Right forelimb (tissue), 1 donor: ENCODE measurements around the gene DDA1.
A peak's percentile ranks its signal among the peaks of the same experiment; 100 is the strongest.
"Not testable (repeated sequence)": the region's sequence is repeated elsewhere in the genome, so short reads cannot be mapped to it uniquely, and the experiment has no call there.

Source experiments
- DNase-seq: peaks from one replicate; pipeline ENCODE4 v3.0.0-alpha.2; 2018

Gene DDA1

DNA sequence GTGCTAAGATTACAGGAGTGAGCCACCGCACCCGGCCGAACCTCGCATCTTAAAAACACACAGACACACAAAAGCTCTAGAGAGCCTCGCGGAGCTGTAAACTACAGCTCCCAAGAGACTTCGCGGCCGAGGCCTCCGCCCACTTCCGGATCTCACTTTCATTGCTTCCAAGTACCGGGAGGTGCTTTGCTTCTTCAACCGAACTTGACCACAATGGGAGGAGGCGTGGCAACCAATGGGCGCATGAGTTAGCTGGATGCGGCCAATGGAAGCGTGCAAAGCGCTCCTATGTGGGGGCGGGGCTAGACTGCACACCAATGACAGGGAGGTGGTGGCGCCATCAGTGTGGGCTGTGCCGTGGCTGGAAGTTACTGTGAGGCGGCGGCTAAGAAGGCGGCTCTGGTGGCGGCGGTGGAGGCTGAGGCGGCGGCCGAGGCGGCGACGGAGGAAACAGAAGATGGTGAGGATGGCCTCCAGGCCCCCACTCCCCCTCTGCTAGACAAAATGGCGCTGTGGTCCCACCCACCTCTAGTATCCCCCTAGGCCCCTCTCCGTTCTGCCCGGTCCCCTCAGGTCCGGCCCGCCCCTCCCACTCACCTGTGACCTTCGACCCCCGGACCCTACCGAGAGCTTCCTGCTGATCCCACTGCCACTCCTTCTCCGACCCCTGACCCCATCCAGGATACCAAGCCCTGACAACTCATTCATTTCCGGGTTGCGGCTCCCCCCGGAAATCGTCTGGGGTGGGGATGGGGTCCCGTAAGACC lies at the start of gene DDA1:
Gene DDA1 (plus strand): TSS at position 366 of the 767 bp plus-strand sequence. CDS start 92 bp downstream, at position 458.
- peak; percentile 98 for DNase-seq

DNA sequence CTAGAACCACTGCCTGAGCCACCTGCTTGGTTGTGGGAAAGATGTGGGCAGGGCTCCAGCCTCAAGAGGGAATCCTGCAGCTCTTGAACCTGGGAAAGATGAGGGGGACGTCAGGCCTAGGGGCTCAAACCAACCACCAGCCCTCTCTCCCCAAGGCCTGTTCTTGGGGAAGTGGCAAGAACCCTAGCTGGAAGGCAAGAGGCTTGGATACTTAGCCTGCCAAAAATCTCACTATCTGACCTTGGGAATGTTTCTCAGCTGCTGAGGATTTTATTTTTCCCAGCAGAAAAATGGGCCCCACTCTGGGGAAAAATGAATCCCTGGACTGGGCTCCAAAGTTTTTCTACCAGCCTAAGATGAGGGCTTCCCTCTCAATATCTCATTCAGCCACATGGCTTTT lies 49.4 kb upstream of the DDA1 start:
- no peak for DNase-seq

DNA sequence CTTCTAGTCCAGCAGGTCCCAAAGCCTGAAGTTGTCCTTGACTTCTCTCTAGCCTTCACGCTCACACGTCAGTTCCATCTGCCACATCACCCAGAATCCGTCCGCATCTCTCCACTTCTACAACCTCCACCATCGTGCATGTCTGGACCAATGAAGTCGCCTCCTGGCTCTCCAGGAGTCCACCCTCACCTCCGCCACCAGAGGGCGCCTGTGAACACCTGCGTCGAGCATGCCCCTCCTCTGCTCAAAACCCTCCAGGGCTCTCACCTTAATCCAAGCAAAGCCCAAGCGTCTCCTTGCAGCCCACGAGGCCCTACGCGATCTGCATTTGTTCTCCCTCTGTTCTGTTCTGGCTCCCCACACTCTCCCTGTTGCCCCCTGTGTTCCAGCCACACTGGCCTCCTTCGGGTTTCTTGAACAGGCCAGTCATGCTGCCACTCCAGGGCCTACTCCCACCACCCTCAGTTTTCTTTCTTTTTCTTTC lies 48.5 kb upstream of the DDA1 start:
- peak; percentile 71 for DNase-seq

DNA sequence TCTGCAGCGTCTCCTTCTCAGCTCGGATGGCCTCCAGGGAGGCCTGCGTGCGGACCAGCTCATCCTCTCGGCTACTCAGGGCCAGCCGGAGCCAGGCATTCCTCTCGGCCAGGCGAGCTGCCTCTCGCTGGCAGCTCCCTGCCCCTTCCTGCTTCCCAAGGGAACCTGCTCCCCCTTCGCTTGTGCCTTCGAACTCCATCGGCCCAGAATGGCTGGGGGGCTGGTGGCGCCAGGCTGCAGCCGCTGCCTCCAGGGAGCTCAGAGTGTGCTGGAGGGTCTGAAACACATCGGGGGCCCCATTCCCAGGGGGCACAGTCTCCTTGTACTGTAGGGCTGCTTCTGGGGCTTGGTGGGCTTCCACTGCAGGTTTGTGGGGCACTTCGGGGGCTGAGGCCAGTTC lies 46.8 kb upstream of the DDA1 start:
- DNase-seq, result no peak

DNA sequence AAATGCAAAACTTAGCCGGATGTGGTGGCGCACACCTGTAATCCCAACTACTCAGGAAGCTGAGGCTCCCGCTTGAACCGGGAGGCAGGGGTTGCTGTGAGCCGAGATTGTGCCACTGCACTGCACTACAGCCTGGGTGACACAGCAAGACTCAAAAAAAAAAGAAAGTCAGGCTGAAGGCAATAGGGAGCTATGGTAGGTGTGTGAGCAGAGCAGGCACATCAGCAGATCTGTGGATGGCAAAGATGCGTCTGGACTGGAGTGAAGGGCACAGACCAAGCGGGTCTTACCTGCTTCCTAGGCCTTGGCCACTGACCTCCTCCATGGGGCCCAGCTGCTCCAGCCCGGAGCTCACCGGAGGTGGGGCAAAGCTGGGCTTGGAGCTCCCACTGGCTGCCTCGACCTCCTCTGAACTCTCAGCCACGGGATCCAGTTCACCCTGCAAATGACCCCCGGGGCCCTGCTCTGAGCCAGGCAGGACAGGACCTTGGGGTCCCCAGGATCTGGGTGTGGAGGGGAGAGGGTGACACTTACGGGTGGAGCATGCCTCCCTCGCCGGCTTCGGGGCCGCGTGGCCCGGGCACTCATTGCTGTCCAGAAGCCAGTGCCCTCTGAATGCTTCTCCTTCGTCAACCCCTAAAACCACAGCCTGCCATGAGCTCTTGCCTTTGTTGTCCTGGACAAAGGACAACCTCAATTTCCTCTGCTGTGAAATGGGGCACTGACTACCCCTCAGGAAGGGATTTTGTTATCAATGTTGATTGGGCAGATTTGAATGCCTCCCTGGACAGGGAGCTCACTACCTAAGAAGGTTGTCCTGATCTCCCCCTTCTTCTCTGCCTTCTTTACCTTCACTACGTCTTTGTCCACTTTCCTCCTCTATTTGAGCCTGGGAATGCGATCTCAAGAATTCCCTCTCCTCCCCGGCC lies 45.4 kb upstream of the DDA1 start:
- DNase-seq, result no peak

DNA sequence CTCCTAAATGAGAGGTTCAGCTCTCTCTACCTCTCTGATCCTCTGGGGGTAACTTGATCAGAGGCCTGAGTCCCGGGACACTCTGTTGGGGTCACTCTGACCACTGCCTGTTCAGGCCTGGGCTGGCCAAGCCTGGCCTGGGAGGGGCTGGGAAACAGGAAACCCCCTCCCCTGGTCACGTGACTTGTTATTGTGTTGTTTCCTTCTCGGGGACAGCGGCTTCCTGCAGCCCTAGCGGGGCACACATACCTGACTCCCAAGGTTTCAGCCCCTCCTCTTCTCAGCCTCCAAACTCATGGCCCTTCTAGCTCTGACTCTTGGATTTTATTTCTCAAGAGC lies 44.8 kb upstream of the DDA1 start, which contains the start of gene USHBP1:
Gene USHBP1 (minus strand): TSS at position 105 of the 339 bp plus-strand sequence. CDS start 446 bp downstream, outside the sequence.
- no peak for DNase-seq

DNA sequence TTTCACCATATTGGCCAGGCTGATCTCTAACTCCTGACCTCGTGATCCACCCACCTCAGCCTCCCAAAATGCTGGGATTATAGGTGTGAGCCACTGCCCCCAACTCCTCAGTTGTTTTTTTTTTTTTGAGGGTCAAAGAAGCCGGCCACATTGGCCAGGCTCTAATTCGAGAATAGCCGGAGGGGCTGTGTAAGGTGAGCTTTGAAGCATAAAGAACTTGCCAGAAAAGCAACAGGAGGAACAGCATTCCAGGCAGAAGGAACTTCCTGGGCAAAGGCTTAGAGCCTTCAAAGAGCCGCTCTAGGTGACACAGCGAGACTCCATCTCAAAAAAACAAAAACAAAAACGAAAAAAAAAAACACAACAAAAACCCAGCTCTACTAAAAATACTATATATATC lies 43.3 kb upstream of the DDA1 start:
- DNase-seq, result no peak

DNA sequence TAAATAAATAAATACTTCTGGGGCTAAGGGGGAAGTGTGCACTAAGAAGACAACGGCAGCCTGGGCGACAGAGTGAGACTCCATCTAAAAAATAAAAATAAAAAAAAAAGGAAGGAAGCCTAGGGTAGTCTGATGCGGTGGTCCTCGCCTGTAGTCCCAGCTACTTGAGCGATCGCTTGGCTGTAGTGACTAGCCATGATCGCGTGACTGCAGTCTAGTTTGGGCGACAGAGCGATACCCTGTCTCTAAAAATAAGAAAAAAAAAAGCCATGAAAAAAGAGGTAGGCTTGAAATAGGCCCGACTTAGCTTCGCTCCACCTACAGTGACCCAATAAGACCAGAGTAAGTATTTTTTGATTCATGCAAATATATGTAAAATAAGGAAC lies 42.8 kb upstream of the DDA1 start:
- no peak for DNase-seq

DNA sequence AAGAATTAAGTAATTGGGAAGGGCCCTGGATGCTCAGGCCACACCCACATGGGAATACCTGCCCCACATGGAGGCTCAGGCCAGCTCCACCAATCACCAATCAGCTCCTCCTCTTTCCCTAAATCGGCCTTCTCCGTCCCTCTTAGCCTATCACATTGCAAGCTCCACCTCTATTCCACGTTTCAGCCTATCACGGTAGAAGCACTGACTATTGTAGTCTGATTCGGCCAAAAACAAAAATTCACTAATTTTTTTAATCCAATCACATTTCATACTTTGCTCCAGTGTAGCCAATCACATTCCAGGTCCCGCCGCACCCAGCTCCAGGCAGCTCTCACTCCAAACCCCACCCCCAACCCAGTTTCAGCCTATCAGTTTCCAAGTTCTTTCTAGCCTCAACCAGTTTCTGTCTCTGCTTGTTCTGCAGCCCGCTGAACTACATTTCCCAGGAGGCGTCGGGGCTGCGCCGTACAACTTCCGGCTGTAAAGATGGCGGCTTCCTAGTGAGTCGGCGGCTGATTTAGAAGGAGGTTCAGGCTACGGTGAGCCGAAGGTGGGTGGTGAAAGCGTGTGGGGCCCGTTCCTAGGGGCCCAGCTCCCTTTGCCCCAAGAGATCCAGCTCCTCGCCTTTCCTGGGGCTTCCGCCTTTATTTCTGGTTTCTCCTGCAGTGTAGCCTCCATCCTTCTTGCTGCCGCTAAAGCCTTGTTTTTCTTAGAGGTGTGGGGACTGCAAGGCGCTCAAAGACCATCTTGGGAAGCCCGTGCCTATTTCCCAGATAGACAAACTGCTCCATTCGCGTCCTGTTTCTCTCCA lies 42.2 kb upstream of the DDA1 start, which contains the start of gene BABAM1:
Gene BABAM1 (plus strand): TSS at position 469 of the 814 bp plus-strand sequence. CDS start 1,364 bp downstream, outside the sequence.
- DNase-seq, result peak; percentile 97

DNA sequence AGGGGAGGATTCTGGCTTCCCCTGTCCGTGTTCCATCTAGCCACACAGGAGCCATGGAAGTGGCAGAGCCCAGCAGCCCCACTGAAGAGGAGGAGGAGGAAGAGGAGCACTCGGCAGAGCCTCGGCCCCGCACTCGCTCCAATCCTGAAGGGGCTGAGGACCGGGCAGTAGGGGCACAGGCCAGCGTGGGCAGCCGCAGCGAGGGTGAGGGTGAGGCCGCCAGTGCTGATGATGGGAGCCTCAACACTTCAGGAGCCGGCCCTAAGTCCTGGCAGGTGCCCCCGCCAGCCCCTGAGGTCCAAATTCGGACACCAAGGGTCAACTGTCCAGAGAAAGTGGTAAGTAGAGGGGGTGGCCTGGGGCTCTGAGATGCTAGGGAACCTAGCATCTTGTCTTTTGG lies 40.6 kb upstream of the DDA1 start:
- DNase-seq, result no peak

DNA sequence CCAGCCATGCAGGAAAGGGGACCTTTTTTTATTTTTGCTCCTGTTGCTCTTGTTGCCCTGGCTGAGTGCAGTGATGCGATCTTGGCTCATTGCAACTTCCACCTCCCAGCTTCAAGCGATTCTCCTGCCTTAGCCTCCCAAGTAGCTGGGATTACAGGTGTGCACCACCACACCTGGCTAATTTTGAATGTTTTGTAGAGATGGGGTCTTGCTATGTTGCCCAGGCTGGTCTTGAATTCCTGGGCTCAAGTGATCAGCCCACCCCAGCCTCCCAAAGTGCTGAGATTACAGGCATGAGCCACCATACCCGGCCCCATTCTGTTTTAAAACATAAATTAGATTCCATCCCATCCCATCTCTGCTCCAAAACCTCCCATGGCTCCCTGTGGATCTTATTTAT lies 34.5 kb upstream of the DDA1 start:
- DNase-seq, result not testable (repeated sequence)

DNA sequence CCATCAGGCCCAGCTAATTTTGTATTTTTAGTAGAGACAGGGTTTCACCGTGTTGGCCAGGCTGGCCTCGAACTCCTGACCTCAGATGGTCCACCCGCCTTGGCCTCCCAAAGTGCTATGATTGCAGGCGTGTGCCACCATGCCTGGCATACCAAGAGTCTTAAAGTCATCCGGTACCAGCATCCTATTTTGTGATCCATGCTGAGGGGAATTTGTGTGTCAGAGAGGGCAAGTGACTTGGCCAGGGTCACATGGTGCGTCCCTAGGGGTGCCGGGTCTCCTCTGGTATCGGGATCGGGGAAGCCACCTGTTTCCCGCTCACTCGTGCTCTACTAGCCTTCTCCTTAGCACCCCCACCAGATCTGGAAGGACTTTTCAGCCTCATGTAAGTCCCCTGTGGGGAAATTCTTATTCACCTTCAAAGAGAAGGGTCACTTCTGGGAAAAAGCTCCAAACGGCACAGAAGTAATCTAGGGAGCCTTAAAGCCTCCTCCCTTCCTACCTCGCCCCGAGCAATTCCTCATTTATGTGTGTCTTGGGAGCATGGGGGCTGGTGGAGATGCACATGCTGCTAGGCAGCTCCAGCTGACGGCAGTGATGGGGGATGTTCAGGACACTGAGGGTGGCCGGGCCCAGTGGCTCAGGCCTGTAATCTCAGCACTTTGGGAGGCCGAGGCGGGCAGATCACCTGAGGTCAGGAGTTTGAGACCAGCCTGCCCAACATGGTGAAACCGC lies 33.8 kb upstream of the DDA1 start:
- DNase-seq, result no peak

DNA sequence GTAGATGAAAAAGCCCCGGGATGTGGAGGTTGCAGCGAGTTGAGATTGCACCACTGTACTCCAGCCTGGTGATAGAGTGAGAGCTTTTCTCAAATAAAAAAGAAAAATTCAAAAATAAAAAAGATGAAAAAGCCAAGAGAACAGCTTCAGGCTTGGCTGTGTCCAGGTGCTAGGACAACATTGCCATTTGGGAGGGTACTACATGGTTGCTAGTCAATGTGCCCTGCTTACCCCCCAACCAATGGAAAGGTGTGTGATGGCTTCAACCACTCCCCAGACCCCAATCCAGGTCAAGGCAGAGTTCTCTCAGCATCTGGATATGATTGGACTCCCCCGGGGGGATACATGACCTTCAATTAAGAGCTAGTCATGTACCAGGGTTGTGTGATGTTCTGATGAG lies 29.9 kb upstream of the DDA1 start:
- DNase-seq, result no peak

DNA sequence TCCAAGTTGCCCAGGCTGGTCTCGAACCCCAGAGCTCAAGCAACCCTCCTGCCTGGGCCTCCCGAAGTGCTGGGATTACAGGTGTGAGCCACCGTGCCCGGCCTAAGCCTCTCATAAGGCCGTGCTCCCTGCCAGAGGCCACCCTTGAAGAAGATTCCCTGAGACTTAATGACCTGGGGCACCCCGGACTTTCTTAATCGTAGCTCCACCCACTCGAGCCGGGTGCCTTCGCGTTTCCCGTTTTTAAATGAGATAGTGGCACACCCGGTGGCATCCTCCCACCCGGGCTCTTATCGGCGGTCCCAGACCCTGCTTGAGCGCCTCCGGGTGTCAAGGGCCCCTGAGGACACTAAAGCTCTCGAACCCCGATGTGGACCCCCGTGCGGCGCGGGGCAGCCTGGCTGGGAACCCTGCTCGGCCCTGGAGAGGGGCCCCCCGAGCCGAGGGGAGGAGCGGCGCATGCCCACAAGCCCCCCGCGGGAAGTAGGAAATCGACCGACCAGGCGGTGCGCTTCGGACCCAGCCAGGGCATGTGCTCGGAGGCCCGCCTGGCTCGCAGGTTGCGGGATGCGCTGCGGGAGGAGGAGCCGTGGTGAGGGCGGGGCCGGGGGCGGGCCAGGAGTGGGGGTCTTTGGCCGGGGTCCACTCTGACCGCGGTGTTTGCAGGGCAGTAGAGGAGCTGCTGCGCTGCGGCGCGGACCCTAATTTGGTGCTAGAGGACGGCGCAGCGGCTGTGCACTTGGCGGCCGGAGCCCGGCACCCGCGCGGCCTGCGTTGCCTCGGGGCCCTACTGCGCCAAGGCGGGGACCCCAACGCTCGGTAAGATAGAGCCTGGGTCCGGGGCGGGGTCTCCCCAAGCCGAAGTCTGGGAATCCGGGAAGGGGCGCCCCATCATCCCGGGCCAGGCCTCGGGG lies 27.7 kb upstream of the DDA1 start, which contains the start of gene ANKLE1:
Gene ANKLE1 (plus strand): TSS at position 511 of the 914 bp plus-strand sequence. CDS start 20 bp downstream, at position 531.
- DNase-seq, result no peak

DNA sequence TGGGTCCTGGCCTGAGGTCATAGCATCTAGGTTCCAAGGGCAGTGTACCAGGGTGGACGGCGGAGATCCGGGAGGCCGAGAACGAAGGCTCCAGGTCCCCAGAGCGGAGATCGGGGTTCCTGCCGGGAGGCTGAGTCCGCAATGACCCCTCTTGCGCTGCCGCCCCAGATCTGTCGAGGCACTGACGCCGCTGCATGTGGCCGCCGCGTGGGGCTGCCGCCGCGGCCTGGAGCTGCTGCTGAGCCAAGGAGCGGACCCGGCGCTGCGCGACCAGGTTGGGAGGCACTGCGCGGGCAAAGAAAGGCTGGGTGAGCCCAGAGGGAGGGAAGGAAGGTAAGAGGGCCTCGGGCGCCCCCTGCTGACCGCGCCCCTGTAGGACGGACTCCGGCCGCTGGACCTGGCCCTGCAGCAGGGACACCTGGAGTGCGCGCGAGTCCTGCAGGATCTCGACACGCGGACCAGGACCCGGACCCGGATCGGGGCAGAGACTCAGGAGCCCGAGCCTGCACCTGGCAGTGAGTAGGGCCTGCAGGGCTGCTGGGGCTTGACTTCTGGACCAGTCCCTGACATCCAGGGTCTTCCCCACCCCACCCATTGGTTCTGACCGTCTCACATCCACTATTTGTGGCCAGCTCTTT lies 26.8 kb upstream of the DDA1 start:
- peak; percentile 89 for DNase-seq

DNA sequence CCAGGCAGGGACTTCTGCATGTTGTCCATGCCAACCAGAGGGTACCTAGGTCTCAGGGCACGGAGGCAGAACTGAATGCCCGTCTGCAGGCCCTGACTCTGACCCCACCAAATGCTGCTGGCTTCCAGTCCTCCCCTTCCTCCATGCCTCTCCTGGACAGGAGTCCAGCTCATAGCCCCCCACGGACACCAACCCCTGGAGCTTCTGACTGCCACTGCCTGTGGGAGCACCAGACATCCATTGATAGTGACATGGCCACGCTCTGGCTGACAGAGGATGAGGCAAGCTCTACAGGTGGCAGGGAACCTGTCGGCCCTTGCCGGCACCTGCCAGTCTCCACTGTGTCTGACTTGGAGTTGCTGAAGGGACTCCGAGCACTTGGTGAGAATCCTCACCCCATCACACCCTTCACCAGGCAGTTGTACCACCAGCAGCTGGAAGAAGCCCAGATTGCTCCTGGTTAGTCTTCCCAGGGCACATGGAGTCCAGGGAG lies 25.8 kb upstream of the DDA1 start:
- DNase-seq, result no peak

DNA sequence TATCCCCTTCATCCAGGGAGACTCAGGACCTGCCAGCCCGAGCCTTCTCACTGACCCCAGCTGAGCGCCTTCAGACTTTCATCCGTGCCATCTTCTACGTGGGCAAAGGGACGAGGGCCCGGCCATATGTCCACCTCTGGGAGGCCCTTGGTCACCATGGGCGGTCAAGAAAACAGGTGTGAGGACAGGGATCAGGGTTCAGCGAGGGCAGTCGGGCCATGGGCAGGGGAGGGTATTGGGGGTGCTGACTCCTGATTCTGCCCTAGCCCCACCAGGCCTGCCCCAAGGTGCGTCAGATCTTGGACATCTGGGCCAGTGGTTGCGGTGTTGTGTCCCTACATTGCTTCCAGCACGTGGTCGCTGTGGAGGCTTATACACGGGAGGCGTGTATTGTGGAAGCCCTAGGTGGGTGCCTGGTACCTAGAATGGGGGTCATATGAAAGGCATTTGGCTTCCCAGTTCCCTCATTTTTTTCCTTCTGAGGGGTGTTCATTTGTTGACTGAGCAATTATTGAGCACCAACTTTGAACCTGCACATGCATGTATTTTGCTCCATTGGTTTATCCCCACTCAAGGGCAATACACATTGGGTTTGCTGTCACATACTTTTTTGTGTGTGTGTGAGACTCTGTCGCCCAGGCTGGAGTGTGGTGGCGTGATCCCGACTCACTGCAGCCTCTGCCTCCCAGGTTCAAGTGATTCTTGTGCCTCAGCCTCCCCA lies 23.8 kb upstream of the DDA1 start:
- DNase-seq, result no peak

DNA sequence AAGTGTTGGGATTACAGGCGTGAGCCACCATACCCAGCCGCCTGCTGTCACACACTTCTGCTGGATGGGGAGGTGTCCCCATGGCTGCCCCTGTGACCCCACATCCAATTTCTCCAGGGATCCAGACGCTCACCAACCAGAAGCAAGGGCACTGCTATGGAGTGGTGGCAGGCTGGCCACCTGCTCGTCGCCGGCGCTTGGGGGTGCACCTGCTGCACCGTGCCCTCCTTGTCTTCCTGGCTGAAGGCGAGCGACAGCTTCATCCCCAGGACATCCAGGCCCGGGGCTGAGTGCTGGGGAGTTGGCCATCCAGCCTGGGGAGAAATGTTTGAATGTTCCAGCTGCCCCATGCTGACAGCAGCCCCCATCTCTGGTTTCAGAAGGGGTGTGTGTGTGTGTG lies 23.1 kb upstream of the DDA1 start:
- DNase-seq, result no peak

DNA sequence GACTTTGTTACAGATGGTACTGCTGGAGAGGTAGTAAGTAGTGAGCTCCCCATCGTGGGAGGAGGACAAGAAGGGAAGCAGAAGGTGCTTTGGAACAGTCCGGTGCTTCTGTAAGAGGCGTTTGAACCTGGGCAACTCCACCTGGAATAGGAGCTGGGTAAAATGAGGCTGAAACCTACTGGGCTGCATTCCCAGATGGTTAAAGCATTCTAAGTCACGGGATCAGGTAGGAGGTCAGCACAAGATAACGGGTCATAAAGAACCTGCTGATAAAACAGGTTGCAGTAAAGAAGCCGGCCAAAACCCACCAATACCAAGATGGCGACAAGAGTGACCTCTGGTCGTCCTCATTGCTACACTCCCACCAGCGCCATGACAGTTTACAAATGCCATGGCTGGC lies 22.6 kb upstream of the DDA1 start:
- no peak for DNase-seq
